Measurements from ENCODE around the gene CACNG3.

DNA sequence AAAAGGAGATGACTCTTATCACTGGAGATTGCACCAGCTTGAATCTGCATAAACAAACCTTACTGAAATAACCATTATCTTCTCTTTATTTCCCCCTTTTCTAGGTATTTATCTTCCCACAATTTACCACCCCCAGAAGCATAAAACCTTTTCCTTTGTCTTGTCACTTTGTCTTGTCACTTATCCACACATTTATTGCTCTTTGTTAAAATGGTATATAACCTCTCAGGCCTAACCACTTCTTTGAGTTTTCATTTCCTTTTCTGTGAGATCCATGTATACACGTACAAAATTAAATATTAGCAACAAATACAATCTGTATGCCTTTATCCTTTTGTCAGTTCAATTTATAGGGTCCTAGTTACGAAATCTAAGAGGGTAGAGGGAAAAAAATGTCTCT lies 122.9 kb downstream of the CACNG3 start:
- TF ChIP-seq CTCF (IDR thresholded peaks at IDR 0.05) (no peak), EP300 (IDR thresholded peaks at IDR 0.05) (no peak)
